Hepatocyte (in vitro differentiated cells): ENCODE measurements around the gene BICDL2.

Experiments
- CTCF ChIP-seq: fragments of 200-600 bp; sonication (generic); IDR thresholded peaks from 2 replicates; pipeline ENCODE4 v1.5.1; 2016; ENCODE audit warnings: antibody characterized with exemption, mild to moderate bottlenecking; ENCODE audit not compliant: poor library complexity
- EZH2 ChIP-seq: fragments of 200-600 bp; sonication (generic); IDR thresholded peaks from 2 replicates; pipeline ENCODE4 v1.6.1; 2016; ENCODE audit warnings: antibody characterized with exemption, mild to moderate bottlenecking, borderline replicate concordance
- EZH2phosphoT487 ChIP-seq: fragments of 200-600 bp; sonication (generic); IDR thresholded peaks from one replicate; pipeline ENCODE4 v1.6.1; 2018; ENCODE audit warnings: antibody characterized with exemption, mild to moderate bottlenecking, low read depth, moderate library complexity; ENCODE audit not compliant: unreplicated experiment, severe bottlenecking

- TF ChIP-seq CTCF (no peak), EZH2 (no peak), EZH2phosphoT487 (no peak)
Observed at GRCh38 chr16:3065742-3066439, 29.1 kb upstream of the BICDL2 start.
